Epithelial cell of esophagus (primary cell): Measurements from ENCODE around the gene AGPAT3.

Source experiments
- DNase-seq: peaks from one replicate; pipeline ENCODE4 v3.0.0; 2010; ENCODE audit warnings: low read depth
- H3K4me3 ChIP-seq: 2 replicates; pipeline ENCODE4 v1.5.1; 2011; ENCODE audit warnings: mild to moderate bottlenecking, low read length, control low read depth
- CTCF ChIP-seq: IDR thresholded peaks from 2 replicates; pipeline ENCODE4 v1.5.1; 2011; ENCODE audit warnings: low read depth, mild to moderate bottlenecking, low read length, control low read depth, inconsistent platforms; ENCODE audit not compliant: insufficient read depth; ENCODE audit errors: missing control alignments

The AGPAT3 gene

GRCh38 chr21:43942621-43943020 lies 77.6 kb downstream of the AGPAT3 start:
- no peak for DNase-seq

GRCh38 chr21:43943512-43944077 lies 78.6 kb downstream of the AGPAT3 start:
- DNase-seq, result no peak
- no peak overlapping the region for H3K4me3 ChIP-seq
- no peak for TF ChIP-seq CTCF

More at GRCh38 chr21:43942621-43943020, 77.6 kb downstream of the AGPAT3 start:
- TF ChIP-seq CTCF, result no peak
- no peak overlapping the region for H3K4me3 ChIP-seq

GRCh38 chr21:43944078-43944633 lies 79.1 kb downstream of the AGPAT3 start:
- no peak overlapping the region for H3K4me3 ChIP-seq
- no peak for DNase-seq
- TF ChIP-seq CTCF, result no peak

- no peak overlapping the region for H3K4me3 ChIP-seq
- peak; percentile 57 for DNase-seq
- TF ChIP-seq CTCF, result no peak
These were observed 79.7 kb downstream of the AGPAT3 start for GRCh38 chr21:43944757-43945156.

DNA sequence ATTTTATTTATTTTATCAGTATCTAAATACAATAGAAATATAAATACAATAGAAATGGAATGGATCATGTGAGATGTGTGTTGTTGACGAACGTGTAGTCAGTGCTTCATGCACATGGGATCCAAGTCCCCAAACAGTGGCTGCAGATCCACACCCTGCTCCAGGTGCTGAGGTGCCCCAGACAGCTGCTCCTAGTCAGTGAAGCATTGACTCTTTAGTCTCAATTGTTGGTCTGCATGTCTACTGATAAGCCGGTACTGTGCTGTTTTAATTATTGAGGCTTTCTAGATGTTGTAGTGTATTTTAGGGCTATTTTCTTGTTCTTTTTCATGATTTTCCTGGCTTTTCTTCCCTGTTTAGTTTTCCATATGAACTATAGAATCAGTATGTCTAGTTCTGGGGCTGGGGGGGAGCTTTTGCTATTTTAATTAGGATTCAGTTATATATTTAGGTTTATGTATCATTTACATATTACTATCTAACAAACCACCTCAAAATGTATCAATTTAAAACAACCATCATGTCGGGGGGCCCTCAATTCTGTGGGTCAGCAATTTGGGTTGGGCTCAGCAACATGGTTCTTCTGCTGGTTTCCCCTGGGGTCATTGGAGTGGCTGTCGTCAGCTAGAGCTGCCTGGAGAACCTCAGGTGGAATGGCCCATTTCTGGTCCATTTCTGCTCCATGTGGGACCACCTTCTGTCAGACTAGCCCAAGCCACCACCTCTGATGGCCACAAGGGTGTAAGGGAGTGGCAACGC lies 83.9 kb downstream of the AGPAT3 start:
- no peak for TF ChIP-seq CTCF
- no peak overlapping the region for H3K4me3 ChIP-seq
- no peak for DNase-seq

- no peak for TF ChIP-seq CTCF
- no peak for DNase-seq
- H3K4me3 ChIP-seq, result no peak overlapping the region
These were observed 84.6 kb downstream of the AGPAT3 start for GRCh38 chr21:43949499-43950208.
